Measurements from ENCODE around the gene PKD1.
"Not testable (repeated sequence)": the region's sequence is repeated elsewhere in the genome, so short reads cannot be mapped to it uniquely, and the experiment has no call there.

PKD1 gene

GRCh38 chr16:2150418-2151187, 14.9 kb upstream of the PKD1 start:
- no peak for ATAC-seq

- ATAC-seq = no peak
These were observed 14.1 kb upstream of the PKD1 start for GRCh38 chr16:2149630-2150417.

GRCh38 chr16:2148714-2149629, 13.3 kb upstream of the PKD1 start:
- ATAC-seq = peak; percentile 1 to 3

DNA sequence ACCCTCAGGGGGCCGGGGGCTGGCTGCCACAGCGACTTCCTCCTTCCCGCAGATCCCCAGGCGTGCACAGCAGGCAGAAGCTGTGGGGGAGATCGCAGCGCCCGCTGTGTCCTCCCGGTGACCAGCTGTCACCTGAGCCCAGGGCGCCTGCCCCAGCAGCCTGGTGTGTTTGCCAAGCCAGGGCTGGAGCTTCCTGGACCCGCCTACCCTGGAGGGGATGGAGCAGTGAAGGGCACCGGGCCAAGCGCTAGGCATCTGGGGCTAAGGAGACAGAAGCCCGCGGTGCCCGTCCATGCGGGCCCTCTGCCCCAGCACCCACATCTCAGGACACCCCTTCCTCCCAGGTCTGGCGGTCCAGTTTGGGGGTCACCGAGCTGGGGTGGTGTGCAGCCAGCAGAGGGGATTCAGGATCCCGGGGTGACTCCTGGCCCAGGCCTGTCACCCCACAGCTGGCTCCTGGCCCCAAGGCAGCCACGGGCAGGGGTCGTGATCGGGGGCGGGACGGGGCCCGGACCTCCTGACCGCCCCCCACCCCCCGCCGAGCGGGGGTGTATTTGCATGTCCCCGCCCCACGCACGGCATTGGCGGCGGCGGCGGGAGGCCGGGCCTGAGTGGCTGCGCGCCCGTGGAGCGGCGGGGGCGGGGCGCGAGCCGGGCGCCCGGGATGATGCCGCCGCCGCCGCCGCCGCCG, 12.4 kb upstream of the PKD1 start, which contains the start of gene RAB26:
TSS of gene RAB26 (plus strand) at position 645 of the 691 bp plus-strand sequence. CDS start 159 bp downstream, outside the sequence.
- ATAC-seq = peak; percentile 40 to 55

- ATAC-seq = no peak
These were observed 11.7 kb upstream of the PKD1 start for GRCh38 chr16:2147378-2147777.

- no peak for ATAC-seq
These were observed 10.1 kb upstream of the PKD1 start for GRCh38 chr16:2145843-2146242.

DNA sequence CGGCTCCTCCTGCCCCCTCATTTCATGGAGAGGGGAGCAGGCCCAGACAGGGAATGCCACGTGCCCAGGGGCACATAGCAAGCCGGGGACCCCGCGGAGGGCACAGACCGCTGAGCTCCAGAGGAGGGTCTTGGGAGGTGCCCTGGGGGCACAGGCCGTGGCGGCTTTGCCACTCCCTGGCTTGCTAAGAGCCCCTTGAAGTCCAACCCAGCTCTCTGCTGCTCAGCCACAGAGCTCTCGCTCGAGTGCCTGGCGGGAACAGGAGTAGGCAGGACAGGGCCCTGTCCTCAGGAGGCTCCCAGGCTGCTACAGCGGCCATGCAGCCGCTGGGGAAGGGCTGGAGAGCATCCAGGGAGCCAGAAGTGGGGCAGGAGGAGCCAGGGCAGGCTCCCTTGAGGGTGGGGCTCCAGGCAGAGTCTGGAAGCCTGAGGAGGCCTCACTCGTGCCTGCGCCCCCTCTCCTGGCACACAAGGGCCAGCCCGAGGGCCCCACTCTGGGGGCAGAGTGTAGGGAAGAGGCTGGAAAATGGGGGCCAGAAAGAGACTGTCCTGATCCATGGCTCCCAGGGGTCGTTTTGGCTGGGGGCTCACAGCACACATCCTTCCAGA, 8.3 kb upstream of the PKD1 start:
- ATAC-seq = no peak

- ATAC-seq = peak; percentile 40 to 50
These were observed 7.5 kb upstream of the PKD1 start for GRCh38 chr16:2142942-2143877.

DNA sequence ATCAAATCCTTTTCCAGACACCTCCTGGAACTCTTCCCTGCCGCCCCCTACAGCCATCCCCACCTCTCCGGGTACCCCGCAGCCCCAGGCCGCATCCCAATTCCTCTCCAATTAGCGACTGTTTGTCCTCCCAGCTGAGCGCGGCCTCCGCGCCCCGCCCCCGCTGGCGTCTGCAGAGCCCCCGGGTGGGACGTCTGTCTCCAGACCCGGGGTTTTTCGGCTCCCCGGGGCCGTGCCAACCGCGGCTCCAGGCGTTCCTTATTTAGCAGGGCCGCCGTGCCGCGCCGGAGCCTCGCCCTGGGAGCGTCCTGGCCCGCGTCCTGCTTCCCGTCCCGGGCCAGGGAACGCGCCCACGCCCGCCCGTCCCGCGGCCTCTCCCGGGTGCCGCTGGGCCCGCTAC, 627 bp downstream of the PKD1 start:
- not testable (repeated sequence) for ATAC-seq

DNA sequence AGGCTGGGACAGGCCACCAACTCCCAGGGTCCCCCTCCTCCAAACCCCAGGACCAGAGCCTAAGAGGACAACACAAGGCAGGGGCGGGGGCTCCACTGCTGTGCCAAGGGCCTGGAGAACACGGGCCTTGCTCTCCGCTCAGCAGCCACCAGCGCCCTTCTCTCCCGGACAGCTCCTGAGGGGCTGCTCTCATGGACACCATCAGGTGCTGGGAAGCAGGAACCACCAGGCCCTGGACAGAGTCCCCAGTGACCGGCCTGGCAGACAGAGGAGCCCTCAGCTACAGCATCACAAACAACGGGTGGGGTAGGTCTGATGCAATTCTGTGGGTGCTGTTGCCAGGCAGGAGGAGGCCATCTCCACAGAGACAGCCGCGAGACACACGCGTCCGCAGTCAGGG, 1.9 kb downstream of the PKD1 start:
- not testable (repeated sequence) for ATAC-seq

DNA sequence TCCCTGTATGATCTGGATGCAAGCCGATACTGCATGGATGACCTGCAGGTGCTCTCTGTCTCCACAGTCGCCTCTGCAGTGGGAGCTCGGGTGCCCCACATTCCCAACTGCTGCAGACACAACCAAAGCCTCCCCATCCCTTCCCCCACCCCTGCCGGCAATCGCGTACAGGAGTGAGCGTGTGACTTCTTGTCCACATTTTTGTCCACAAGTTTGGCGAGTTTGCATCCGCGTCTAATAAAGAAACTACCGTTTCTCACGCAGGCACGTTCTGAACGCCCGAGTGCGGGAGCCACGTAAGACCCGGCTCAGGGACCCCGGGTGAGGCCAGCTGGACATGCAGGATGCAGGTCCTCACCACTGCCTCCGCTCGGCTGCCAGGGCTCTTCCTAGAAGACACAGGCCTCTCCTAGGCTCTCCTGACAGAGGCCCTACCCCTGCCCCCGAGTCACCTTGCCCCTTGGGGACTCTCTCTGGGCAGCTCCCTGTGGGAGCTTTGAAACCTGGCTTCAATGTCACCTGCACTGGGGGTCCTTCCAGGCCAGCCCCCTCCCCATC, 5.7 kb downstream of the PKD1 start:
- not testable (repeated sequence) for ATAC-seq

DNA sequence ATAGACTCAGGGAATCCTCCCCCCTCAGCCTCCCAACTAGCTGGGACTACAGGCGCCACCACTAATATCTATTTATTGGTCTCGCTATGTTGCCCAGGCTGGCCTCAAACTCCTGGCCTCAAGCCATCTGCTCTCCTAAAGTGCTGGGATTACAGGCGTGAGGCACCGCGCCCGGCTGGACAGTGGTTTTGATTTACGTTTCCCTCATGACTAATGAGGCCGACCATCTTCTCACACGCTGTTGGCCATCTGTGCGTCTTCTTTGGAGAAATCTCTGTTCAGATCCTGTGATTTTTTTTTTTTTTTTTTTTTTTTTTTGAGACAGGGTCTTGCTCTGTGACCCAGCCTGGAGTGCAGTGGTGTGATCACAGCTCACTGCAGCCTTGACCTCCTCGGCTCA, 6.4 kb downstream of the PKD1 start:
- not testable (repeated sequence) for ATAC-seq

GRCh38 chr16:2127630-2128280, 7.9 kb downstream of the PKD1 start:
- ATAC-seq = not testable (repeated sequence)

DNA sequence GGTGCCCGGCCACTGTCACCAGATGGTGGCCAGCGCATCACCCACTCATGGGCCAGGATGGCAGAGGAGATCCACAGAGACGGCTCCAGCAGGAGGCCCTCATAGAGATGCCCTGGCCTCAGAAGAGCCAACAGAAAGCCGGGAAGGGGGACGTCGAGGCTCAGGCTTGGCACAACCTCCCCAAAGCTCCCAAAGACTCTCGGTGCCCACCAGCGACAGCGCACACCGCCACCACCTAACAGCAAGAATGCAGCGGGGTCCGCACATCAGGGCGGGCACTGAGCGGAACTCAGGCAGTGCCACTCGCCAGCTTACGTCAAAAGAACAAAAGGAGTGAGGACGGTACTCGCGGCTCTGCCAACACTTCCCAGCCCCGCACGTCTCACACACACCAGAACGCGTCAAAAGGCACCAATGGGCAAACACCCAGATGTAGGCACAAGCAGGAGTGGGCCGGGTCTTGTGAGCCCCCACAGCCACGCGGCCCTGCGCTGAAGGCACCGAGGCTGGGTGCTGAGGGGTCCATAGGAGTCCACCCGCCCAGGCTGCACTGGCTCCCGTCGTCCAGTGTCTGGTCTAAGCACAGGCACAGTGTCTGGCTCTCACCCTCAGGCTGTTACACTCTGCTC, 8.7 kb downstream of the PKD1 start:
- not testable (repeated sequence) for ATAC-seq

DNA sequence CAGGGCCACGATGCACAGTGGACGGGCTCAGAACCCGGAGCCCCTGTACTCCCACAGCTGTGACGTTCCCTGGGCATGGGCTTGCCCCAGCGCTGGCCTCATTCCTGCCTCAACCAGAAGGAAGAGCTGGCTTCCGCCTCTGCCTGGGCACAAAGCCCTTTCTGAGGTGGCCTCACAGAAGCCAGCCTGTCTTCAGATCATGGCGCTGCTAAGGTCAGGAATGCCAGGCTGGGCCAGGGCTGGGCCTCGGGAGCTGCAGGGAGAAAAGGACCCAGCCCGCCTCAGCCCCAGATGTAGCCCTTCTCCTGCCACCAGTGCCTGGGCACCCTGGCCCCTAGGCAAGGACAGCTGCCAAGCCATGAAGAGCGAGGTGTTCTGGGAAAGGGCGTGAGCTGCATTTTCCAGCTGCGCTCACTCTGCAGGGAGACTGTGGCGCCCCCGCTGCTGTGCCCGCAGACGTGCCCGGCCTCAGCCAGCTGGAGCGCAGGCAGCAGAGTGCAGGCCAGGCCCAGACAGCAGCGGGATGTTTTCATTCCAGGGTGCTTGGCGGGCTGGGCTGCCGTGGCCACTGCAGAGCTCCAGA, 9.4 kb downstream of the PKD1 start:
- ATAC-seq = not testable (repeated sequence)

DNA sequence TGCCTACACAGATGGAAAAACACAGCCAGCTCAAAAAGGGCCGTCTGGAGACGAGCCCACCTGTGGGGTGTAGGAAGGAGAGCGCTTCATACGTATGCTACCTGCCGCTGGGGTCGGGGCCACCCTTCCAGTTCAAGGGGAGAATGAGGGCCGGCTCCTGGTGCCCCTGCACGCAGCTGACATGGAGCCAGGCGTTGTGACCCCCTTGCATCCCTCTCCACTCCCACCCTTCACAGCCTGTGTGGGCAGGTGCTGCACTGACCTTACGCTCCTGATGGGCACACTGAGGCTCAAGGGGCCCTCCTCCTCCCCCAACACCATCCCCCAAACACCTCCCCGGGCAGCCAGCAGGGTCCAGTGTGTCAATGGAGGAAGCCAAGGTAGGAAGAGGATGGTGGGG, 10.1 kb downstream of the PKD1 start:
- ATAC-seq = not testable (repeated sequence)

DNA sequence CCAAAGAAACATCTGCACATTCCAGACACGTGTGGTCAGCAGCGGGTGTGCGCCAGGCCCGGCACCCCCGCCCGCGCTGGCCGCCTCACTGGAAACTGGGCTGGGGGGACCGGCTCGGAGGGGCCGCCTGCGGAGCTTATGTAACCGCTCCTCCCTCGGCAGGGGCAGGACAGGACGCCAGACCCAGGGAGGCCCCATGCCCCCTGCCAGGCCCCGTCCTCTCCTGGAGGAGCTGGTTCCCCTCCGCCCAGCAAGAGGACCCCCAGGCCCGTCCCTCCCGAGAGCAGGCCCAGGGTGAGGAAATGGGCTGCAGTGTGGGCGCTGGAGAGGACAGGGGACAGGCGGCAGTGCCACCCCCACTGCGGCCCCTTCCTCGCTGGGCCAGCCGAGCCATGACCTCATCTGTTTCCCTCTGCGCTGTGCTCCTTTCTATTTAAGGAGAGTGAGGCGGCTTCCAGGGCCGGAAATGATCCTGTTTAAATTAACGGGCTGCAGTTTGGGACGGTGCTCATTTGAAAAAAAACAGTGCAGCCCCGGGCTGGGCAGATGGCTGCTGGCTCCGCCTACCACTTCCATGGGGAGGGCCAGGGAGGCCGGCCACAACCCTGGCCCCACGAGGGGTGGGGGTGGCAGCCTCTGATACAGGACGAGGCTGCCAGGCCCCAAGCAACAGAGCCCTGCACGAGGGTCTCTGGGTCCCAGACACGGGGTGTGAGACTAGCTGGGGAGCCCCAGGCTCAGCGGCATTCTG, 10.8 kb downstream of the PKD1 start:
- not testable (repeated sequence) for ATAC-seq

DNA sequence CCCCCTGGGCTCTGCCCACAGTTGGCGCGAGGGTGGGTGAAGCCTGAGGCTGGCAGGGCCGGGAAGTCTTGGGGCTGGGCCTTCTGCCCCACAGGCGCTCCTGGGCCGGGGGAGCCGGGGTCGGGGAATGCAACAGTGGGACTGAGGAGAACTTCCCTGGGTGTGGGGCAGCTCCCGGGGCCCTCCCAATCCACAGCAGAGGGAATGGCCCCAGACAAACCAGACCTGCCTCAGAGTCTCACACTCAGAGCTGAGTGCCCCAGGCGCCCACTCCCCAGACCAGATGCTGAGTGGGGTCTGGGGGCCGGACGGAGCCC, 11.4 kb downstream of the PKD1 start:
- not testable (repeated sequence) for ATAC-seq
